ENCODE data around the gene CRYAB. TPM values are rescaled to one million over a fixed set of nuclear protein-coding genes. Genes with fewer than 3 reads are reported as not detected.

The CRYAB gene
- total RNA-seq (2022) (1.1 and 1.9 TPM in 2 replicates), Bru-seq, nascent RNA (percentile 14 among the genes with signal in this experiment), BruChase-seq, experiment 1, labeled RNA remaining after a 2-hour chase (percentile 15 among the genes with signal in this experiment), BruChase-seq, experiment 2, labeled RNA remaining after a 6-hour chase (percentile 18 among the genes with signal in this experiment)
- long read RNA-seq, partial matches to known transcripts, result 0 of 3 reads
- long read RNA-seq, other reads (novel, unspliced or antisense), result 0 of 3 reads

GRCh38 chr11:111911563-111912401 lies at the start of gene CRYAB:
Gene CRYAB, minus strand, starts transcription at chr11:111911770. Its CDS starts 46 bp downstream, at chr11:111911724.
- Histone ChIP-seq H3K36me3 (ENCODE audit: control insufficient read depth, insufficient read depth, low read length) (no peaks in the 10 kb centered on the region), H3K4me3 (ENCODE audit: low read depth, low read length) (no peak within 1 kb of the TSS), H3K9me3 (no peaks in the 10 kb centered on the region), H3K27me3 (replicated peaks; ENCODE audit: control insufficient read depth, insufficient read depth, low read length) (no peaks in the 10 kb centered on the region), H3K4me1 (peaks cover 12% of the 10 kb centered on the region)
- no peak for DNase-seq
- intact Hi-C loops (cut with micrococcal nuclease; ENCODE audit: unreplicated experiment), result no loop called here
- Mint-ChIP-seq H3K27me3 (ENCODE audit: insufficient read depth, unreplicated experiment) (no peaks in the 10 kb centered on the region), H3K36me3 (ENCODE audit: insufficient read depth, unreplicated experiment) (no peaks in the 10 kb centered on the region), H3K27ac (ENCODE audit: unreplicated experiment) (no peak within 1 kb of the TSS), H3K9me3 (ENCODE audit: unreplicated experiment) (no peaks in the 10 kb centered on the region), H3K4me3 (ENCODE audit: unreplicated experiment) (no peak within 1 kb of the TSS), H3K4me1 (ENCODE audit: low read depth, unreplicated experiment) (peaks cover 7% of the 10 kb centered on the region)
- TF ChIP-seq CTCF (IDR thresholded peaks at IDR 0.05; ENCODE audit: insufficient read depth in 1 of 2, low read depth in 1 of 2, low read length in 1 of 2, severe bottlenecking in 1 of 2, unreplicated experiment in 1 of 2), result no peak
- POLR2A ChIA-PET, result interaction anchor here (1.0 kb wide), 1 partner anchor 15 kb away, joined by 5 read pairs; no protein-coding TSS in a partner anchor
- CTCF ChIA-PET, result interaction anchor here (0.9 to 1.1 kb wide), 2 partner anchors 15 to 33 kb away, joined by 4 to 6 read pairs; no protein-coding TSS in a partner anchor
- BruUV-seq (replicated peaks), result no TSS peak

- Histone ChIP-seq H3K9me3 (no peaks in the 10 kb centered on the region), H3K4me3 (ENCODE audit: low read depth, low read length) (no peak overlapping the region), H3K36me3 (ENCODE audit: control insufficient read depth, insufficient read depth, low read length) (no peaks in the 10 kb centered on the region), H3K4me1 (no peaks in the 10 kb centered on the region), H3K27me3 (replicated peaks; ENCODE audit: control insufficient read depth, insufficient read depth, low read length) (no peaks in the 10 kb centered on the region)
- Mint-ChIP-seq H3K36me3 (ENCODE audit: insufficient read depth, unreplicated experiment) (no peaks in the 10 kb centered on the region), H3K27me3 (ENCODE audit: insufficient read depth, unreplicated experiment) (no peaks in the 10 kb centered on the region), H3K27ac (ENCODE audit: unreplicated experiment) (no peak overlapping the region), H3K4me3 (ENCODE audit: unreplicated experiment) (no peak overlapping the region), H3K9me3 (ENCODE audit: unreplicated experiment) (peaks cover 9% of the 10 kb centered on the region), H3K4me1 (ENCODE audit: low read depth, unreplicated experiment) (peaks cover 13% of the 10 kb centered on the region)
- no peak for TF ChIP-seq CTCF (IDR thresholded peaks at IDR 0.05; ENCODE audit: insufficient read depth in 1 of 2, low read depth in 1 of 2, low read length in 1 of 2, severe bottlenecking in 1 of 2, unreplicated experiment in 1 of 2)
- ChIA-PET CTCF (interaction anchor here (0.8 to 2.5 kb wide), 3 partner anchors 21 to 29 kb away, joined by 3 to 8 read pairs (median 4); no protein-coding TSS in a partner anchor), POLR2A (no interaction called here)
- BruUV-seq (replicated peaks), result no TSS peak
- DNase-seq, result peak in 1 of 2 experiments; percentile 21
- intact Hi-C loops (cut with micrococcal nuclease; ENCODE audit: unreplicated experiment), result no loop called here
These were observed 49.3 kb upstream of the CRYAB start for GRCh38 chr11:111960916-111961315.

GRCh38 chr11:111957663-111958444 lies 46.3 kb upstream of the CRYAB start:
- no peak for DNase-seq
- no peak overlapping the region for H3K27ac Mint-ChIP-seq (ENCODE audit: unreplicated experiment)
- H3K27me3 Mint-ChIP-seq (ENCODE audit: insufficient read depth, unreplicated experiment), result no peaks in the 10 kb centered on the region
- CTCF ChIA-PET, result interaction anchor here (1.7 kb wide), 1 partner anchor 24 kb away, joined by 6 read pairs; no protein-coding TSS in a partner anchor
- no peaks in the 10 kb centered on the region for H3K36me3 Mint-ChIP-seq (ENCODE audit: insufficient read depth, unreplicated experiment)
- intact Hi-C loops (cut with micrococcal nuclease; ENCODE audit: unreplicated experiment), result no loop called here
- Histone ChIP-seq H3K9me3 (no peaks in the 10 kb centered on the region), H3K4me1 (no peaks in the 10 kb centered on the region), H3K4me3 (ENCODE audit: low read depth, low read length) (no peak overlapping the region), H3K27me3 (replicated peaks; ENCODE audit: control insufficient read depth, insufficient read depth, low read length) (no peaks in the 10 kb centered on the region), H3K36me3 (ENCODE audit: control insufficient read depth, insufficient read depth, low read length) (no peaks in the 10 kb centered on the region)
- TF ChIP-seq CTCF (IDR thresholded peaks at IDR 0.05; ENCODE audit: insufficient read depth in 1 of 2, low read depth in 1 of 2, low read length in 1 of 2, severe bottlenecking in 1 of 2, unreplicated experiment in 1 of 2), result no peak
- no TSS peak for BruUV-seq (replicated peaks)
- peaks cover 9% of the 10 kb centered on the region for H3K9me3 Mint-ChIP-seq (ENCODE audit: unreplicated experiment)
- H3K4me1 Mint-ChIP-seq (ENCODE audit: low read depth, unreplicated experiment), result peaks cover 13% of the 10 kb centered on the region
- POLR2A ChIA-PET, result no interaction called here
- H3K4me3 Mint-ChIP-seq (ENCODE audit: unreplicated experiment), result no peak overlapping the region
